K562 treated with DMSO at 1 percent for 24 hours (cell line): ENCODE results near the gene PGLYRP1. TPM values are rescaled to one million over a fixed set of nuclear protein-coding genes. Genes with fewer than 3 reads are reported as not detected.

Experiments
- total RNA-seq: library from RNA; unstranded; fragments of 300-600 nt; gene quantifications from 2 replicates; pipeline ENCODE4 v1.2.3, GENCODE V29; 2022; ENCODE audit warnings: low read depth; ENCODE audit not compliant: insufficient read depth

Gene PGLYRP1, protein sequence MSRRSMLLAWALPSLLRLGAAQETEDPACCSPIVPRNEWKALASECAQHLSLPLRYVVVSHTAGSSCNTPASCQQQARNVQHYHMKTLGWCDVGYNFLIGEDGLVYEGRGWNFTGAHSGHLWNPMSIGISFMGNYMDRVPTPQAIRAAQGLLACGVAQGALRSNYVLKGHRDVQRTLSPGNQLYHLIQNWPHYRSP
- total RNA-seq = not detected in 2 replicates

GRCh38 chr19:46022431-46023310 lies at the start of gene PGLYRP1:
PGLYRP1 (minus strand) TSS chr19:46023053; CDS start chr19:46023021, 32 bp downstream.

DNA sequence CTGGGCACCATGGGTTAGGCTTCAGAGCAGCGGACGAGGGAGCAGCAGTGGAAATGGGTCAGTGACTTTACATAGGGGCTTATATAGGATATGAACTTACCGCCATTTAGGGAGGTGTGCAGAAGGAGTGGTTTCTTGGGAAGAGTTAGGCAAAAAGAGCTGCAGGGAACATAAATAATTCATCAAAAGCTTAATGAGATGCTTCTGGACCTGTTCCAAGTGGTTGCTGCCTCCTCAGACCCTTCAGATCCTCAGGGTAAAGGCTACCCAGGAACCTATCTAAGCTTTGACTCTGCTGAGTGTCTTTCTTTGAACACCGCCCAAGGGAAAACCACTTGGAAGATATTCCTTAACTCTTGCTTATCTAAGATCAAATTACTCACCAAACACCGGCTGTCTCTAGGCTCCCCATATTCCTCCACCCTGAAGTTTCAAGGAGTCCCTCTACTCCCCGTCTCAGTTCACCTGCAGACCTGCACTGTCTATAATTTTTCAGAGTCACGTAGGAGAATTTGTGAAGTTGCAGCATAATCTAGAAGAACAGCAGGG lies 18.2 kb upstream of the PGLYRP1 start, which contains the start of gene IGFL4:
IGFL4 (minus strand) TSS at position 51 of the 549 bp plus-strand sequence; CDS start at position 11, 40 bp downstream.

GRCh38 chr19:45994998-45995714 lies 27.7 kb downstream of the PGLYRP1 start, which contains the start of gene CCDC61:
CCDC61 (plus strand) TSS chr19:45995467; CDS start chr19:46003019, 7,552 bp downstream.

DNA sequence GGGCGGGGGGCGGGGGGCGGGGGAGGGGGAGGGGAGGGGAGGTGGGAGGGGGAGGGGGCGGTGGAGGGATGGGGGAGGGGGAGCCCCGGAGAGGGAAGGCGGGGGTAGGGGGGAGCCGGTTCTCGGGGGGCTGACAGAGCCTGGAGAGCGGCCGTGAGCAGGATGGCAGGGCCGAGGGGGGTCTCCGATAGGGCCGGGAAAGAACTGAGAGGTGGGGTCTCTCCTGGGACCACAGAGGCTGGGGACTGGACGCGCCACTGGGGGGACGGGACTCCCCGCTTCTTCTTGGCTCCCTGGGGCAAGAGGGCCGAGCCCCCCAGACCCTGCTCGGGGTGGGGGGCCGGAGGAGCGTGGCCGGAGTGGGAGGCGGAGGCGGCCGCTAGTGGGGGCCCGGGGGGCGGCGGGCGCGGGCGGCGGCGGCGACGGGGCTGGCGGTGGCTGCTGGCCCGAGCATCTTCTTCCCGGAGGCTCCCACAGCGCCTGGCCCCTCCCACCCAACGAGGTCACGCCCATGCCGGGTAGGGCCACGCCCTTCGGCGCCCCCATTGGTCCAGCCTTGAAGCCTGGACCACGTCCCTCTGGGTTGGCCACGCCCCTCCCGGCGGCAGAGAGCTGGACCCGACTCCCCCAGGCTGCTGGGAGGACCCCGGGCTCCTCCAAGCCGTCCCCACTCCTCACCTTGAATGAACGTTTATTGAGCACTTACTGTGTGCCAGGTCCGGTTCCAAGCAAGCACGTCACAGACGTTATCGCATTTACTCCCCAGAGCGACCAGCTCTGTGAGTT lies 49.1 kb downstream of the PGLYRP1 start, which contains the start of gene NOVA2:
NOVA2 (minus strand) TSS at position 313 of the 786 bp plus-strand sequence. CDS start 514 bp downstream, outside the sequence.

Other genes starting within 250 kb of the PGLYRP1 start
- gene DMPK, start 240.6 kb downstream of the PGLYRP1 start, total RNA-seq = 66.7 and 71.9 TPM in 2 replicates
- gene DMWD, start 230.2 kb downstream of the PGLYRP1 start, total RNA-seq = 48.1 and 53.1 TPM in 2 replicates
- gene RSPH6A, start 207.7 kb downstream of the PGLYRP1 start, total RNA-seq = 0.36 TPM in 1 of 2 replicates, not detected in the other
- gene SYMPK, start 159.9 kb downstream of the PGLYRP1 start, total RNA-seq = 87.3 and 96.3 TPM in 2 replicates
- 9.5 TPM in 2 replicates for gene FOXA3, start 158.7 kb downstream of the PGLYRP1 start, total RNA-seq
- 80.4 and 83.3 TPM in 2 replicates for gene IRF2BP1, start 136.9 kb downstream of the PGLYRP1 start, total RNA-seq
- 11.8 and 15.2 TPM in 2 replicates for gene MYPOP, start 120.4 kb downstream of the PGLYRP1 start, total RNA-seq
- not detected in 2 replicates for gene NANOS2, start 108.3 kb downstream of the PGLYRP1 start, total RNA-seq
- 0.05 TPM in 1 of 2 replicates, not detected in the other for gene NOVA2, start 49.2 kb downstream of the PGLYRP1 start, total RNA-seq
- gene CCDC61, start 27.6 kb downstream of the PGLYRP1 start, total RNA-seq = 12.7 and 12.8 TPM in 2 replicates
- not detected in 2 replicates for gene IGFL4, start 17.9 kb upstream of the PGLYRP1 start, total RNA-seq
- not detected in 2 replicates for gene IGFL3, start 101.6 kb upstream of the PGLYRP1 start, total RNA-seq
- gene IGFL2, start 125.2 kb upstream of the PGLYRP1 start, total RNA-seq = 11.4 and 16.7 TPM in 2 replicates
- not detected in 2 replicates for gene IGFL1, start 206.7 kb upstream of the PGLYRP1 start, total RNA-seq